ENCODE data around the gene NHSL1. TPM values are rescaled to one million over a fixed set of nuclear protein-coding genes. Genes with fewer than 3 reads are reported as not detected.
A peak's percentile ranks its signal among the peaks of the same experiment; 100 is the strongest.

NHSL1 gene
- total and polyA plus RNA-seq, 9 of the 15 experiments (the other 6 are each of a cell fraction or from before 2014, with no cell fraction given): 0.09 to 0.20 TPM; not detected in 7

DNA sequence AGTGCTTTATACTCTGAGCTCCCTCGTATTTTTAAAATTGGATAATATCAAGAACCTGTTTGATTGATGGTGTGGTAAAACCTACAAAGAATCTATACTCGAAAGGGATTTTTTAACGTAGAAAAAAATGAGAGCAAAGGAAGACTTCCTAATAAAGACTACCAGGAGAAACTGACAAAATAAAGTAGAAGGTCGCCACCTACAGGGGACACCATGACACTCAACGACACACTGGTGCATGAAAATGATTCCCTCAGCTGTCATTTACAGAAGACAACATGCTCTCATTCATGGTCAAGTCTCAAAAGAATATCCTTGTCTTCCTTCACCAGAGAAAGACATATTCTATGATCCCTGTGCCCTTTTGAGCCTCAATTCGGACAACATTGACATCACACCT, 10.1 kb upstream of the NHSL1 start (continued):
- TF ChIP-seq ELF1 (tag; IDR thresholded peaks at IDR 0.05) (0 out of 2 replicates have a peak, but pooled peaks have one; percentile 24), NR2F6 (CRISPR knock-in tag; IDR thresholded peaks at IDR 0.05) (no peak), SRF (CRISPR knock-in tag; IDR thresholded peaks at IDR 0.05) (no peak), CTCF (IDR thresholded peaks at IDR 0.05 in 2 of 3, conservative IDR thresholded peaks at IDR 0.05 in 1 of 3; ENCODE audit: insufficient read depth in 2 of 3, low read depth in 1 of 3, low read length in 3 of 3) (peak; percentile 45 to 65 (median 62)), POLR2AphosphoS5 (IDR thresholded peaks at IDR 0.05; ENCODE audit: control insufficient read depth, insufficient read depth, low read depth, low read length) (no peak)
- TF ChIP-seq, protein P1, sequence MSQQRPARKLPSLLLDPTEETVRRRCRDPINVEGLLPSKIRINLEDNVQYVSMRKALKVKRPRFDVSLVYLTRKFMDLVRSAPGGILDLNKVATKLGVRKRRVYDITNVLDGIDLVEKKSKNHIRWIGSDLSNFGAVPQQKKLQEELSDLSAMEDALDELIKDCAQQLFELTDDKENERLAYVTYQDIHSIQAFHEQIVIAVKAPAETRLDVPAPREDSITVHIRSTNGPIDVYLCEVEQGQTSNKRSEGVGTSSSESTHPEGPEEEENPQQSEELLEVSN (IDR thresholded peaks at IDR 0.05; ENCODE audit: borderline replicate concordance in 1 of 2, extremely low read depth in 1 of 2, insufficient read depth in 1 of 2, insufficient read length in 1 of 2, low read depth in 1 of 2, low read length in 1 of 2, poor library complexity in 1 of 2, severe bottlenecking in 1 of 2): no peak
- TF ChIP-seq, protein P2, sequence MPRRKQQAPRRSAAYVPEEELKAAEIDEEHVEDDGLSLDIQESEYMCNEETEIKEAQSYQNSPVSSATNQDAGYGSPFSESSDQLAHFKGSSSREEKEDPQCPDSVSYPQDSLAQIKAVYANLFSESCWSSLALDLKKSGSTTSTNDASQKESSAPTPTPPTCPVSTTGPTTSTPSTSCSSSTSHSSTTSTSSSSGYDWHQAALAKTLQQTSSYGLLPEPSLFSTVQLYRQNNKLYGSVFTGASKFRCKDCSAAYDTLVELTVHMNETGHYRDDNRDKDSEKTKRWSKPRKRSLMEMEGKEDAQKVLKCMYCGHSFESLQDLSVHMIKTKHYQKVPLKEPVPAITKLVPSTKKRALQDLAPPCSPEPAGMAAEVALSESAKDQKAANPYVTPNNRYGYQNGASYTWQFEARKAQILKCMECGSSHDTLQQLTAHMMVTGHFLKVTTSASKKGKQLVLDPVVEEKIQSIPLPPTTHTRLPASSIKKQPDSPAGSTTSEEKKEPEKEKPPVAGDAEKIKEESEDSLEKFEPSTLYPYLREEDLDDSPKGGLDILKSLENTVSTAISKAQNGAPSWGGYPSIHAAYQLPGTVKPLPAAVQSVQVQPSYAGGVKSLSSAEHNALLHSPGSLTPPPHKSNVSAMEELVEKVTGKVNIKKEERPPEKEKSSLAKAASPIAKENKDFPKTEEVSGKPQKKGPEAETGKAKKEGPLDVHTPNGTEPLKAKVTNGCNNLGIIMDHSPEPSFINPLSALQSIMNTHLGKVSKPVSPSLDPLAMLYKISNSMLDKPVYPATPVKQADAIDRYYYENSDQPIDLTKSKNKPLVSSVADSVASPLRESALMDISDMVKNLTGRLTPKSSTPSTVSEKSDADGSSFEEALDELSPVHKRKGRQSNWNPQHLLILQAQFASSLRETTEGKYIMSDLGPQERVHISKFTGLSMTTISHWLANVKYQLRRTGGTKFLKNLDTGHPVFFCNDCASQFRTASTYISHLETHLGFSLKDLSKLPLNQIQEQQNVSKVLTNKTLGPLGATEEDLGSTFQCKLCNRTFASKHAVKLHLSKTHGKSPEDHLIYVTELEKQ (CRISPR knock-in tag; IDR thresholded peaks at IDR 0.05): no peak

Data from K562 (cell line).